Endothelial cell of umbilical vein (primary cell): ENCODE data around the gene THBD. TPM values are rescaled to one million over a fixed set of nuclear protein-coding genes. Genes with fewer than 3 reads are reported as not detected.

Experiments
- BruUV-seq: library from RNA; stranded (reverse); fragments of 400-500 nt; replicated peaks from 2 replicates; lab custom pipeline; 2021; lab: Mats Ljungman, UMichigan
- CTCF ChIA-PET: fragments of 300-600, 350-600 bp; sonication (Branson Sonifier 250); formaldehyde crosslinking; loops from one replicate; lab custom pipeline; 2021; ENCODE audit warnings: antibody characterized with exemption, inconsistent platforms; lab: Charles Lee
- POLR2A ChIA-PET: fragments of 300-600, 350-600 bp; sonication (Branson Sonifier 250); formaldehyde crosslinking; loops from one replicate; lab custom pipeline; 2021; ENCODE audit warnings: antibody characterized with exemption, inconsistent platforms; lab: Charles Lee
- DNase-seq: peaks from one replicate; pipeline ENCODE4 v3.0.0-alpha.2; 2011; ENCODE audit warnings: low read depth, low spot score
- FAIRE-seq: peaks from 2 replicates; lab custom pipeline; 2011; peaks lifted over from hg19 to GRCh38; lab: Jason Lieb, UNC
- H2AFZ ChIP-seq: 2 replicates; pipeline ENCODE4 v1.6.0; 2012; ENCODE audit warnings: low read depth, low read length, control low read depth, inconsistent platforms
- H3K27ac ChIP-seq: 2 replicates; pipeline ENCODE4 v1.5.1; 2011; ENCODE audit warnings: low read depth, mild to moderate bottlenecking, control low read depth, low read length, moderate library complexity; ENCODE audit not compliant: insufficient read depth
- H3K27me3 ChIP-seq, 2 experiments: 2 replicates each; pipeline versions ENCODE4 v1.6.0 to v1.6.1; 2011; ENCODE audit warnings: low read length in 2 of 2, mixed read lengths in 1 of 2; ENCODE audit not compliant: control insufficient read depth in 2 of 2, insufficient read depth in 2 of 2
- H3K36me3 ChIP-seq, 2 experiments: 2 replicates in 1 of 2; 3 replicates in 1 of 2; pipeline ENCODE4 v1.5.1; 2011; ENCODE audit warnings: low read length in 2 of 2, mild to moderate bottlenecking in 1 of 2, moderate library complexity in 1 of 2; ENCODE audit not compliant: control insufficient read depth in 2 of 2, insufficient read depth in 2 of 2; ENCODE audit errors: extremely low read depth in 1 of 2
- H3K4me1 ChIP-seq: 3 replicates; pipeline ENCODE4 v1.5.1; 2011; ENCODE audit warnings: mild to moderate bottlenecking, low read length; ENCODE audit not compliant: control insufficient read depth, insufficient read depth; ENCODE audit errors: extremely low read depth
- H3K4me2 ChIP-seq: 2 replicates; pipeline ENCODE4 v1.6.1; 2011; ENCODE audit warnings: low read length, control low read depth, mixed read lengths; ENCODE audit not compliant: insufficient read depth
- H3K4me3 ChIP-seq, 3 experiments: fragments of 200-600 bp in 1 of 3; sonication (generic), shearing (Covaris generic) in 1 of 3; replicated peaks in 1 of 3; 2 replicates each; pipeline ENCODE4 v1.5.1; 2011 to 2016; ENCODE audit warnings: control low read depth in 3 of 3, low read length in 3 of 3, mild to moderate bottlenecking in 2 of 3, inconsistent platforms in 1 of 3, low read depth in 1 of 3, moderate library complexity in 1 of 3; ENCODE audit not compliant: insufficient read depth in 1 of 3
- H3K79me2 ChIP-seq: 2 replicates; pipeline ENCODE4 v1.6.0; 2012; ENCODE audit warnings: low read length, inconsistent platforms; ENCODE audit not compliant: control insufficient read depth, insufficient read depth
- H3K9ac ChIP-seq: replicated peaks from 2 replicates; pipeline ENCODE3; 2011; ENCODE audit warnings: low read length, control low read depth; ENCODE audit not compliant: insufficient read depth; ENCODE audit errors: extremely low read depth
- H3K9me1 ChIP-seq: replicated peaks from 3 replicates; pipeline ENCODE4 v1.6.0; 2011; ENCODE audit warnings: mild to moderate bottlenecking, low read length; ENCODE audit not compliant: control insufficient read depth, insufficient read depth; ENCODE audit errors: extremely low read depth
- H3K9me3 ChIP-seq: replicated peaks from 2 replicates; pipeline ENCODE4 v1.5.1; 2012; ENCODE audit warnings: low read length, inconsistent platforms; ENCODE audit not compliant: control insufficient read depth, insufficient read depth
- H4K20me1 ChIP-seq: replicated peaks from 2 replicates; pipeline ENCODE3; 2011; ENCODE audit warnings: mild to moderate bottlenecking, low read length; ENCODE audit not compliant: control insufficient read depth, insufficient read depth; ENCODE audit errors: extremely low read depth
- EZH2 ChIP-seq: IDR thresholded peaks from 2 replicates; pipeline ENCODE4 v1.6.1; 2012; ENCODE audit warnings: borderline replicate concordance, low read depth, mild to moderate bottlenecking, moderate library complexity, low read length, inconsistent platforms; ENCODE audit not compliant: severe bottlenecking
- FOS ChIP-seq: IDR thresholded peaks from 2 replicates; pipeline ENCODE4 v1.6.1; 2011; ENCODE audit warnings: mild to moderate bottlenecking, low read length, moderate library complexity, borderline replicate concordance; ENCODE audit not compliant: insufficient read depth
- GATA2 ChIP-seq: IDR thresholded peaks from 2 replicates; pipeline ENCODE4 v1.7.0; 2011; ENCODE audit warnings: low read depth, mild to moderate bottlenecking, moderate library complexity, mixed read lengths, low read length; ENCODE audit not compliant: insufficient read length, insufficient read depth
- JUN ChIP-seq: IDR thresholded peaks from 2 replicates; pipeline ENCODE4 v1.6.1; 2011; ENCODE audit warnings: borderline replicate concordance, low read depth; ENCODE audit not compliant: insufficient read length, insufficient read depth
- MYC ChIP-seq: IDR thresholded peaks from one replicate; pipeline ENCODE4 v1.6.1; 2011; ENCODE audit warnings: mild to moderate bottlenecking, low read depth, low read length
- POLR2A ChIP-seq: IDR thresholded peaks from 2 replicates; pipeline ENCODE4 v1.6.1; 2012; ENCODE audit warnings: low read depth, mild to moderate bottlenecking, control low read depth, low read length
- POLR2AphosphoS5 ChIP-seq: IDR thresholded peaks from 2 replicates; pipeline ENCODE4 v1.6.1; 2012; ENCODE audit warnings: low read depth, mild to moderate bottlenecking, control low read depth, low read length, moderate library complexity; ENCODE audit not compliant: insufficient read depth
- dilution Hi-C: fragments of 300-500 bp; cut with MboI; formaldehyde crosslinking; loops from one replicate; pipeline ENCODE4 v1.15.0; 2019; ENCODE audit warnings: low sequenced_read_pairs; ENCODE audit not compliant: extremely low pct_ligation_motif_present
- intact Hi-C: fragments of 100-400 bp; cut with micrococcal nuclease; formaldehyde crosslinking; loops from one replicate; pipeline ENCODE4 v1.10.0; 2022
- polyA plus RNA-seq, 4 experiments: library from polyadenylated mRNA; depleted of rRNA in 3 of 4; stranded (reverse) in 3 of 4; unstranded in 1 of 4; fragments of >200 nt; gene quantifications; 2 replicates each; pipeline versions ENCODE4 v1.2.1 to v1.2.3, GENCODE V29; 2011 to 2012; ENCODE audit warnings: missing spikeins in 1 of 4
- total RNA-seq: library from RNA; stranded (reverse); gene quantifications from 2 replicates; pipeline ENCODE4 v1.2.3, GENCODE V29; 2021
- TF ChIP-seq, protein P1 (sequence below), 2 donors: IDR thresholded peaks; 1 replicate in 1 of 2; 2 replicates in 1 of 2; pipeline ENCODE4 v1.5.1; 2011; ENCODE audit warnings: low read length in 2 of 2, mild to moderate bottlenecking in 2 of 2, moderate library complexity in 2 of 2, control low read depth in 1 of 2, inconsistent platforms in 1 of 2, low read depth in 1 of 2; ENCODE audit not compliant: insufficient read depth in 1 of 2; ENCODE audit errors: extremely low read depth in 1 of 2
- TF ChIP-seq, protein P2 (sequence below): IDR thresholded peaks from 2 replicates; pipeline ENCODE4 v1.6.1; 2011; ENCODE audit not compliant: insufficient read depth, insufficient read length

Gene THBD
- total and polyA plus RNA-seq, 2 donors (not counting 3 experiments of a cell fraction or from before 2014, with no cell fraction given) = 17.1 to 28.0 TPM

DNA sequence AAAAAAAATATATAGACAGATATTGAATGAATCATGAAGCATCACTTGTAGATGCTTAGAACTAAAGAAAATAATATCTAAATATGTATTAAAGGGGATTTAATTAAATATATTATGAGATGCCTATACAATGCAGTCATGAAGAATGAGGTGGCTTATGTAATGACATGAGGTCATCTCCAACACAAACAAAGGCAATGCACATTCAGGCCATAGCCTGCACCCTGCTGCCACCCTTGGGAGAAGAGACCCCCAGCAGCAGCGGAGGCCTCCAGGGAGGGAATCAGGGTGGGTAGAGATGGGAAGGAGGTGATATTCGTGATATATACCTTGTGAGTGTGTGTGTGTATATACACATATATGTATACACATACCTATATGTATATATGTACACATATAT, 40.8 kb downstream of the THBD start:
- Histone ChIP-seq H3K4me3 (no peak overlapping the region), H2AFZ (no peak overlapping the region), H4K20me1 (no peaks in the 10 kb centered on the region), H3K36me3 (no peaks in the 10 kb centered on the region), H3K27me3 (peaks cover 0 to 3% of the 10 kb centered on the region in 2 experiments), H3K9me1 (no peaks in the 10 kb centered on the region), H3K4me1 (no peaks in the 10 kb centered on the region), H3K79me2 (no peaks in the 10 kb centered on the region), H3K9me3 (no peaks in the 10 kb centered on the region), H3K4me2 (no peak overlapping the region), H3K27ac (no peak overlapping the region), H3K9ac (no peak overlapping the region)
- CTCF ChIA-PET = no interaction called here
- POLR2A ChIA-PET = no interaction called here
- DNase-seq (no peak), FAIRE-seq (no peak)
- dilution Hi-C loops = no loop called here
- BruUV-seq = no TSS peak
- TF ChIP-seq JUN = no peak
- TF ChIP-seq, protein P1, sequence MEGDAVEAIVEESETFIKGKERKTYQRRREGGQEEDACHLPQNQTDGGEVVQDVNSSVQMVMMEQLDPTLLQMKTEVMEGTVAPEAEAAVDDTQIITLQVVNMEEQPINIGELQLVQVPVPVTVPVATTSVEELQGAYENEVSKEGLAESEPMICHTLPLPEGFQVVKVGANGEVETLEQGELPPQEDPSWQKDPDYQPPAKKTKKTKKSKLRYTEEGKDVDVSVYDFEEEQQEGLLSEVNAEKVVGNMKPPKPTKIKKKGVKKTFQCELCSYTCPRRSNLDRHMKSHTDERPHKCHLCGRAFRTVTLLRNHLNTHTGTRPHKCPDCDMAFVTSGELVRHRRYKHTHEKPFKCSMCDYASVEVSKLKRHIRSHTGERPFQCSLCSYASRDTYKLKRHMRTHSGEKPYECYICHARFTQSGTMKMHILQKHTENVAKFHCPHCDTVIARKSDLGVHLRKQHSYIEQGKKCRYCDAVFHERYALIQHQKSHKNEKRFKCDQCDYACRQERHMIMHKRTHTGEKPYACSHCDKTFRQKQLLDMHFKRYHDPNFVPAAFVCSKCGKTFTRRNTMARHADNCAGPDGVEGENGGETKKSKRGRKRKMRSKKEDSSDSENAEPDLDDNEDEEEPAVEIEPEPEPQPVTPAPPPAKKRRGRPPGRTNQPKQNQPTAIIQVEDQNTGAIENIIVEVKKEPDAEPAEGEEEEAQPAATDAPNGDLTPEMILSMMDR (IDR thresholded peaks at IDR 0.05; ENCODE audit: extremely low read depth in 1 of 2, insufficient read depth in 1 of 2, low read depth in 1 of 2, low read length in 2 of 2) = no peak
- no peak for TF ChIP-seq GATA2
- no peak for TF ChIP-seq EZH2
- TF ChIP-seq FOS = no peak
- no peak for TF ChIP-seq MYC
- TF ChIP-seq POLR2AphosphoS5 = no peak
- no peak for TF ChIP-seq POLR2A
- TF ChIP-seq, protein P2, sequence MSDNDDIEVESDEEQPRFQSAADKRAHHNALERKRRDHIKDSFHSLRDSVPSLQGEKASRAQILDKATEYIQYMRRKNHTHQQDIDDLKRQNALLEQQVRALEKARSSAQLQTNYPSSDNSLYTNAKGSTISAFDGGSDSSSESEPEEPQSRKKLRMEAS = no peak
- intact Hi-C loops = no loop called here
